GM12873 (cell line): ENCODE data around the gene ZNF836.

ENCODE experiments used
- CTCF ChIP-seq: IDR thresholded peaks from 2 replicates; pipeline ENCODE4 v1.5.1; 2012; ENCODE audit warnings: low read depth, mild to moderate bottlenecking, moderate library complexity, low read length, control low read depth; ENCODE audit not compliant: insufficient read depth; ENCODE audit errors: missing control alignments

Gene ZNF836

GRCh38 chr19:52171321-52172169 lies at the start of gene ZNF836:
ZNF836 (minus strand) TSS chr19:52171621; CDS start chr19:52168072, 3,549 bp downstream.
- TF ChIP-seq CTCF, result no peak

GRCh38 chr19:52221031-52221430 lies 49.6 kb upstream of the ZNF836 start:
- no peak for TF ChIP-seq CTCF

- TF ChIP-seq CTCF, result no peak
Observed at GRCh38 chr19:52219611-52220010, 48.2 kb upstream of the ZNF836 start.

- TF ChIP-seq CTCF, result no peak
Observed at GRCh38 chr19:52217576-52217975, 46.2 kb upstream of the ZNF836 start.

- no peak for TF ChIP-seq CTCF
Observed at GRCh38 chr19:52216401-52216800, 45.0 kb upstream of the ZNF836 start.

- TF ChIP-seq CTCF, result no peak
Observed at GRCh38 chr19:52214241-52214640, 42.8 kb upstream of the ZNF836 start.

GRCh38 chr19:52212572-52213255 lies 41.3 kb upstream of the ZNF836 start:
- TF ChIP-seq CTCF, result no peak
